Activated naive CD8-positive, alpha-beta T cell treated with anti-CD3 and anti-CD28 coated beads, Interleukin-2, amount 50 U/mL, for 24 hours (primary cell): ENCODE results near the gene ZNF181.

ENCODE experiments used
- ATAC-seq: fragments of 150-1000 bp; cut with Tn5 transposase; one replicate; pipeline ENCODE4 v1.10.0; 2021
- DNase-seq: peaks from one replicate; pipeline ENCODE4 v3.0.0; 2021
- H3K27ac Mint-ChIP-seq: one replicate; pipeline ENCODE4 v1.8.0; 2021; ENCODE audit warnings: mild to moderate bottlenecking, mixed read lengths
- H3K27me3 Mint-ChIP-seq: one replicate; pipeline ENCODE4 v1.8.0; 2021; ENCODE audit warnings: mixed read lengths
- H3K36me3 Mint-ChIP-seq: one replicate; pipeline ENCODE4 v1.8.0; 2021; ENCODE audit warnings: low read depth, mixed read lengths
- H3K4me1 Mint-ChIP-seq: one replicate; pipeline ENCODE4 v1.8.0; 2021; ENCODE audit warnings: mixed read lengths
- H3K4me3 Mint-ChIP-seq: one replicate; pipeline ENCODE4 v1.8.0; 2021; ENCODE audit warnings: mild to moderate bottlenecking, moderate library complexity, mixed read lengths
- H3K9me3 Mint-ChIP-seq: one replicate; pipeline ENCODE4 v1.8.0; 2021; ENCODE audit warnings: mixed read lengths

The ZNF181 gene

DNA sequence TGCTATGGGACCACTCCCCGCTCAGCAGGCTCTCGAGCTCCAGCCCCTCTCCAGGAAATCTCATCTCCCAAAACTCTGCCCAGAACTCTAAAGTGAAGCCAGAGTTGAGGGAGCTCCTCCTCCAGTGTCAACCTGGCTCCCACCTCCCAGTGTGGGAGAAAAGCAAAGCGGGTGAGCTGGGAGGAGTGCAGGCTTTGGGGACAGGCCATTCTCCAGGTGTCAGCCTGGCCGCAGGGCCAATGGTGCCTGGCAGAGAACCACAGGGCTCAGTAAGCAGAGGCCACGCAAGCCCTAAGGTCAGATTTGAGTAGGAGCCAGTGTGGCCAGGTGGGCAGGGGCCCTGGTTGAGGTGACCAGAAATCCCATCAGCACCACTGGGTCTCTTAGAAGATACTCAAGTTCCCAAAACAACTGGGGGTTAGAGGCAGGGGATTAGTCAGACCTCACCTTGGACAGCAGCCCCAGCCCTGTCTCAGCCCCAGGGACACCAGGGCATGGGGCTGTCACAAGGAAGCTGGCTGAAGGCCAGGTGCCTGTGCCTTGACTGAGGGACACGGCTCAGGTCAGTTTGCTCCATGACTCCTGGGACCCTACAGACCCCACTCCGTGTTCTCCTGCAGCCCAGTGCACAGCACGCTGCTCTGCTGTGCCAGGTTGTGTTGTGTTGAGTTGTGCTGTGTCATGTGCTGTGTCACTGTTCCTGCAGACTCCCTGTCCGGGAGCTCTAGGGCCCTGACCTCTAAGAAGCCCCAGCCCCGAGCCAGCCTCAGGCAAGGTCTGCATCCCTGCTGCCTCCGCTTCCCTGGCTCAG lies 2.8 kb upstream of the ZNF181 start:
- Mint-ChIP-seq H3K4me1 (peaks cover 23% of the 10 kb centered on the region), H3K27ac (no peak overlapping the region), H3K27me3 (peaks cover 2% of the 10 kb centered on the region), H3K36me3 (peaks cover 12% of the 10 kb centered on the region), H3K9me3 (peaks cover 9% of the 10 kb centered on the region), H3K4me3 (no peak overlapping the region)
- no peak for ATAC-seq
- DNase-seq: no peak

DNA sequence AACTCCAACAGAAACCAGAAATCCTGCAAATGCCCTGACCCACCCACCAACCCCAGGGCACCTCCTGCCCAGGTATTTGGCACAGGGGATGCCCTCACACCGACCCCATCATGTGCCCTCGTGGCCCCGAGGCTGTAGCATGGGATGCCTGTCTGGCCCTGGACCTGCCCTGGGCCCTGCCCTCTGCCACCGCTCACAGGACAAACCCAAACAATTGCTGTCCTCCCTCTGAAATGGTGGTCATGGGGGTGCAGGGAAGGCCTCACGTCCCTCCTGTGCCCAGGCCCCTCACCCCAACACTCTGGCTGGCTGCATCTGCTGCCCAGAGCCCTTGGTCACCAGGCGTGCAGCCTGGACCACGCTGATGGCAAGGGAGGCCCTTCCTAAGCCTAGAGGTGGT lies 2.1 kb upstream of the ZNF181 start:
- Mint-ChIP-seq H3K9me3 (peaks cover 14% of the 10 kb centered on the region), H3K36me3 (peaks cover 16% of the 10 kb centered on the region), H3K4me1 (peaks cover 23% of the 10 kb centered on the region), H3K27me3 (peaks cover 2% of the 10 kb centered on the region), H3K27ac (no peak overlapping the region), H3K4me3 (no peak overlapping the region)
- no peak for DNase-seq
- no peak for ATAC-seq

DNA sequence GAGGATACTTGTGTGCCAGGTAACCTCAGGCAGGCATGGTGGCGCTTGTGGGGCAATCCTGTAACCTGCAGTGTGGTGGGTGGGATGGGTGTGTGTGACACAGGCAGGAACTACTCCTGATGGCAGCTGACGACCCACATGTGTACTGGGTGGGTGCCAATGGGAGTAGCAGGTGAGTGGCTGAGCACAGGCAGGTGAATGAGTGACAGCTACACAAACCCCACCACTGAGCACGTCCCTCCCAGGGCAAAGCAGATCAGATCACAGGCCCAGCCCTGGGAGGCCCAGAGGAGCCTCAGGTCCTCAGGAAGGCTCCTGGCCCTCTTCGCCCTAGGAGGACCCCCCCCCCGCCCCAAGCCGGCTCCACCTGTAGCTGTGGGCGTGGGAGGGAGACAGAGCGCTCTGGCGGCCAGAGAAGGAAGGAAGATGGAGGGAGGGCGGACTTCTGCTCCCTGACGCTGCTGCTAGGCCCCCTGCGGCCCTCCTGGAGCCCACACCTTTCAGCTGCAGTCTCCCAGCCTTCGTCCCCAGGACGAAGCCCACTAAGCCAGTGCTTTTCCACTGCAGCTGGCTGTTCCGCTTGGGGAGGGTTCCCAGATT lies 1.3 kb upstream of the ZNF181 start:
- ATAC-seq (no peak), DNase-seq (no peak)
- Mint-ChIP-seq H3K4me3 (peak overlapping the region; percentile 94), H3K27ac (no peak overlapping the region), H3K4me1 (peaks cover 23% of the 10 kb centered on the region), H3K36me3 (peaks cover 23% of the 10 kb centered on the region), H3K27me3 (peaks cover 2% of the 10 kb centered on the region), H3K9me3 (peaks cover 14% of the 10 kb centered on the region)

DNA sequence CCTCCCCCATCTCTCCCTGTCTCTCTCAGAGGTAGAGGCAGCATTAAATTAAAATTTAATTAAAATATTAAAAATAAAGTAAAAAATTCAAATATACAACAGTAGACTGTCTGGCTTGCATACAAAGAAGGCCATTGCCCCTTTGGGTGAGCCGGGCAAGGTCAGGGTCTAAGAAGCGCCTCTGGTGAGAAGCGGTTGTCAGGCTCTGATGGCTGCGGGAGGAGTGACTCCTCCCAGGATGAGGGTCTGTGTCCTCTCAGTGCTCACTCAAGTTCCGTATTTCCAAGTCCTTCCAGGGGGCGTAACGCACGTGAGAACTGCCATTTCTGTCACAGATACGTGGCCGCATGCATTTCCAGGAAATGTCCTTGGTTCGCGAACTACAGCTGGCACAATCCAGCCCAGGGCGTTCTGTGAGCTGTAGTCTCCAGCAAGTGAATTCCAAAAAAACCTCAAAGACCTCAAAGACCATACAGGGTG lies 737 bp upstream of the ZNF181 start:
- peak overlapping the region; percentile 97 for H3K27ac Mint-ChIP-seq
- peaks cover 23% of the 10 kb centered on the region for H3K4me1 Mint-ChIP-seq
- peak overlapping the region; percentile 94 for H3K4me3 Mint-ChIP-seq
- H3K36me3 Mint-ChIP-seq: peaks cover 29% of the 10 kb centered on the region
- ATAC-seq: peak; percentile 3
- DNase-seq: no peak
- peaks cover 2% of the 10 kb centered on the region for H3K27me3 Mint-ChIP-seq
- H3K9me3 Mint-ChIP-seq: peaks cover 18% of the 10 kb centered on the region

DNA sequence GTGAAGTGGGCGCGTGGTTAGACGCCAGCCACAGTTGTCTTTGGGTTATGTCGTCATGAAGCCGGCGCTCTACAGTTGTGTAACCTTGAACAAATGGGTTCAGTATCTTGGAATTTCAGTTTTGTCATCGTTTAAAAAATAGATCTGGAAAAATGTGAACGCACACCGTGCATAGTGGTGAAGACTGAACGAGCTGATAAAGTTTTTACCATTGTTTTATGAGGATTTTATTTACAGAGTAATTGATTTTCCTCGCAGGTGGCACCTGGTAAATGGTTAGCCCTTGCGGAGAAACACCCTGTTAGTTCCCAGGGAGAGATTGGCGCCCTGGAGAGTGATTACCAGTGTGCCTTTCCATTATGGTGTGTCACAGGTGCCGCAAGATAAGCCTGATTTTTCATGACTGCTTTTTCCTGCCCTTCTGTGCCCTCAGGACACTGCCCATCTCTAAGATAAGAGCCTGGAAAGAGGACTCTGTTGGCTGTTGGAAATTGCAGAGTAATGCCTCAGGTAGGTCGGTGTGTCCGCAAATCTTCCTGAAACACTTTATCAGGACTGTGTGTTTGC lies 577 bp downstream of the ZNF181 start:
- Mint-ChIP-seq H3K4me3 (peak overlapping the region; percentile 94), H3K27ac (peak overlapping the region; percentile 97), H3K4me1 (peaks cover 23% of the 10 kb centered on the region), H3K9me3 (peaks cover 29% of the 10 kb centered on the region), H3K36me3 (peaks cover 40% of the 10 kb centered on the region), H3K27me3 (no peaks in the 10 kb centered on the region)
- no peak for ATAC-seq
- DNase-seq: no peak

DNA sequence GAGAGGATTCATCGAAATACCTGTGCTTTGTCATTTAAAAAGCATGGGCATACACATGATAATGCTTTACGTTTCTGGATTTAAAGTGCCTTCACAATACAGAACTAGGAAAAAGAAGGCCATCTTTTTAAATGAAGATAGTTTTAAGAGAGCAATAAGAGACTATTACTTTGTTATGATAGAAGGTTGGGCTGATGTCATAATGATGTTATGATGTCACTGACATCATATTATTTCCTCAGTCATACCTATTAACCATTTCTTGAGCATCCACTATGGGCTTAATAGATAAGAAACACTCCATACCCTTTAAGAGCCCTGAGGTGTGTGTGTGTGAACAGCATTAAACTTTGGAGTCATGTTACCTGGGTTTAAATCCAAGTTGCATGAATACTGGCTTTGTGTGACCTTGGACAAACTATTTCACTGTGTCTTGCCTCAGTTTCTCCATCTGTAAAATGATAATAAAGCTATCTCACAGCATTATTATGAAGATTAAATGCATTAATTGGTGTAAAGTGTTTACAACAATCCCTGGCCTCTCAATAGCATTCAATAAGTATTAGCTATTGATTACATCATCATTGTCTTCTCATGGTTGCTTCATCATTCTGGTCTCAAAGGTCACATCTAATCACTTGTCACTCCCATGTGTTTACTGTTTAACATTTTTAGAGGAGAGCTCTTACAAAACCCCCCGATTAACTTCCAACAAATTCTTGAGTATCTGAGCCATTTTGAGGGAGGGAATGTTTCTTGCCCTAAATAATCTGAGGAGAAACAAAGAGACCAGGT lies 11.1 kb downstream of the ZNF181 start:
- Mint-ChIP-seq H3K36me3 (peaks cover 46% of the 10 kb centered on the region), H3K27me3 (no peaks in the 10 kb centered on the region), H3K9me3 (peaks cover 83% of the 10 kb centered on the region), H3K27ac (no peak overlapping the region), H3K4me1 (no peaks in the 10 kb centered on the region), H3K4me3 (no peak overlapping the region)
- ATAC-seq: no peak
- DNase-seq: no peak

DNA sequence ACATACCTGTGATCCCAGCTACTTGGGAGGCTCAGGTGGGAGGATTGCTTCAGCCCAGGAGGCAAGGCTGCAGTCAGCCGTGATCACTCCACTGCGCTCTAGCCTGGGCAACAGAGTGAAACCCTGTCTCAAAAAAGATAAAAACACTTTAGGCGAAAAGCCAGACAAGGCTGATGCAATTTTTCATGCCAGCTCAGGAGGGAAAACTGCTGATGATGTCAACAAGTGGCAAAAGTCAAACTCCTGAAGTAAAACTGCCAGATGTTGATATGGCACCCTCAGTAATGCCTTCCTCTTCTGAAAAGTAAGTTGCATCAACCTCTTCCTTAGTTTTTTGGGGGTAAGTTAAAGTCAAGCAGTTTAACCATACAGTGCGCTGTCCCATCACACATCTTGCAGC lies 23.4 kb downstream of the ZNF181 start:
- no peak overlapping the region for H3K4me3 Mint-ChIP-seq
- DNase-seq: no peak
- H3K27ac Mint-ChIP-seq: no peak overlapping the region
- H3K4me1 Mint-ChIP-seq: no peaks in the 10 kb centered on the region
- no peaks in the 10 kb centered on the region for H3K27me3 Mint-ChIP-seq
- peaks cover 75% of the 10 kb centered on the region for H3K9me3 Mint-ChIP-seq
- H3K36me3 Mint-ChIP-seq: peaks cover 68% of the 10 kb centered on the region
- no peak for ATAC-seq

DNA sequence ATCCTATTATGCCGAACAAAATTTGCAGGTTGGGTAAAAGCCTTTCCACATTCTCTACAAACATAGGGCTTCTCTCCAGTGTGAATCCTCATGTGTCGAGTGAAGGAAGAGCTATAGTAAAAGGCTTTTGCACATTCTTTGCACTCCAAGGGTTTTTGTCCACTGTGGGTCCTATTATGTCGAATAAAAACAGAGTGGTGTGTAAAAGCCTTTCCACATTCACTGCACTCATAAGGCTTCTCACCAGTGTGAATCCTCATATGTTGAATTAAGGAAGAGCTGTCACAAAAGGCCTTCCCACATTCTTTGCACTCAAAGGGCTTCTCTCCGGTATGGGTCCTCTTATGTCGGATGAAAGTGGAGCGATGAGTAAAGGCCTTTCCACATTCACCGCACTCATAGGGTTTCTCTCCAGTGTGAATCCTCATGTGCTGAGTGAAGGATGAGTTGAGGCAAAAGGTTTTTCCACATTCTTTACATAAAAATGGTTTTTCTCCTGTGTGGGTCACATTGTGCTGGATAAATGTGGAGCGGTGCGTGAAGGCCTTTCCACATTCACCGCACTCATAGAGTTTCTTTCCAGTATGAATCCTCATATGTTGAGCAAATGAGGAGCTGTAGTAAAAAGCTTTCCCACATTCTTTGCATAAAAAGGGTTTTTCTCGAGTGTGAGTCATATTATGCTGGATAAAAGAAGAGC lies 25.3 kb downstream of the ZNF181 start:
- Mint-ChIP-seq H3K27me3 (no peaks in the 10 kb centered on the region), H3K4me3 (no peak overlapping the region), H3K36me3 (peaks cover 75% of the 10 kb centered on the region), H3K27ac (no peak overlapping the region), H3K4me1 (no peaks in the 10 kb centered on the region), H3K9me3 (peaks cover 70% of the 10 kb centered on the region)
- DNase-seq (no peak), ATAC-seq (no peak)

DNA sequence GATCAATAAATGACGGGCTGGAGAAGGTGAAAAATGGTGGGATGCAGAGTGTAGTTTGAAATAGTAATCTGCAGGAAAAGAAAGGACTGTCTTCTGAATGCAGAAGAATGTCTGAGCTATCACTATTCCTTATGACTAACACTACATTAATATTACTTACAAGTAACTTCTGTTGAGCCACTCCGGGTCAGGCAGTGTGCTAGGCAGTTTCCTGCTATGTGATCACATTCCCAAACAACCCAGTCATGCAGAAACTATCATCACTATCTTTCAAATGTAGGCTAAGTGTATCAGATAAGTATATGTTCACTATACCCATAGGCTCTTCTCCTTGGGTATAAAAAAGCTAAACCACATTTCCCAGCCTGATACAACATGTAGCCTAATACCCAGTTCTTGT lies 32.3 kb downstream of the ZNF181 start:
- H3K9me3 Mint-ChIP-seq: peaks cover 36% of the 10 kb centered on the region
- peaks cover 2% of the 10 kb centered on the region for H3K4me1 Mint-ChIP-seq
- H3K4me3 Mint-ChIP-seq: no peak overlapping the region
- no peak for ATAC-seq
- DNase-seq: no peak
- H3K27ac Mint-ChIP-seq: no peak overlapping the region
- H3K36me3 Mint-ChIP-seq: peaks cover 74% of the 10 kb centered on the region
- H3K27me3 Mint-ChIP-seq: no peaks in the 10 kb centered on the region

DNA sequence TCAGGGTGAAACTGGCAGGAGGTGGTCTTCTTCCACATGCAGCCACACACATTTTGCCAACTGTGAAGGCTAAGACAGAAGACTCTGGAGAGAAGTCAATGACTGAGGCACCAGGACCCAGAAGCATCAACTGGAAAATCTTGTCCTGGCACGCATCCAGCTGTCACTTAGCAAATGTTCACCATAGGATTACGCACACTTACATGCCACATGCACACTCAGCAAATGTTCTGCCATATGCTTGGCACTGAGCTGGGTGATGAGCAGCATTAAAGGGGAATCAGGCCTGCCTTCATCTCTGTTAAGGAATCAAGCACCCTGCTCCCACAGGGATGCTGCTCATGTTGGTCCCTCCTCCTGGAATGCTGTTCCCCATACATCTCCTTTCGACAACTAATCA lies 33.9 kb downstream of the ZNF181 start:
- Mint-ChIP-seq H3K4me1 (peaks cover 12% of the 10 kb centered on the region), H3K27me3 (no peaks in the 10 kb centered on the region), H3K9me3 (peaks cover 24% of the 10 kb centered on the region), H3K36me3 (peaks cover 61% of the 10 kb centered on the region), H3K4me3 (no peak overlapping the region), H3K27ac (no peak overlapping the region)
- no peak for ATAC-seq
- DNase-seq: no peak

DNA sequence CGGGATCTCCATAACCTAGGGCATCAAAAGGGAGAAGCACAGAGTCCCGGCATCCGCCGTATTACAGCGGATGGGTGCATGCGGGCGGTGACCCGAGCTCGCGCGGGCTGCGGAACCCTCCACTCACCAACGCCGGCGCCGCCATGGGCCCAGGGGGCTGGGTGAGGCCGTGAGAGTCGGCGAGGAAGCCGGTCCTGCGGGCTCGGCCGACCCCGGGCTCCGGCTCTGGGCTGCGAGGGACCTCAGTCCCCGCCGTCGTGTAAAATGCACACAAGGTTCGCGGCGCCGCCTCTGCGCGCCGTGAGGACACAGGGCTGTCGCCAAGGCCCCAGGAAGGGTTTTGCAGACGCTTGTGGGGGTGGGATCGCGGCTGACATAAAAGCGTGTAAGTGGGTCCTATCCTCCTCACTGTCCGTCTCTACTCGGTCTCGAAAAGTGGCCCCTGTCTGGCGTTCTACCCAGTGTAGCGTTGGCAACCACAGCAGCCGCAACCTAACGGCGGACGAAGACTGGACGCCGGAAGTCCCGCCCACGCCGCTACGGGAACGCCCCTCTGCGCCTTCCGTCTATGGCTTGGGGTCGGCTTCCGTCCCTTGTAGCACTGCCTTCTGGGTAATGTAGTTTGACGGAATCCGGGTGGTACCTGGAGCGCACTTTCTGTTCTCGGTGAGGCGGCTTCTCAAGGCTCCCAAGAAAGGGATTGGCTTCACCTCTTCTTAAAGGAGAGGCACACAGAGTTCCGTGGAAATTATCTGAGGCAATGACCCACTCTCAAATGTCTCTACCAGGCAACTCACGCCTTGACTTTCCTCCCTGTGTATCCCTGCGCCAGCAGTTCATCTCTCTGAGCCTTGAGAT lies 38.9 kb downstream of the ZNF181 start, which contains the start of gene ZNF599:
ZNF599 (minus strand) TSS at position 519 of the 858 bp plus-strand sequence; CDS start at position 145, 374 bp downstream.
- peak within 1 kb of the TSS; percentile 81 for H3K27ac Mint-ChIP-seq
- peaks cover 19% of the 10 kb centered on the region for H3K9me3 Mint-ChIP-seq
- H3K27me3 Mint-ChIP-seq: peaks cover 4% of the 10 kb centered on the region
- peaks cover 16% of the 10 kb centered on the region for H3K36me3 Mint-ChIP-seq
- ATAC-seq: peak; percentile 98
- H3K4me3 Mint-ChIP-seq: peak within 1 kb of the TSS; percentile 88
- H3K4me1 Mint-ChIP-seq: peaks cover 20% of the 10 kb centered on the region
- peak; percentile 93 for DNase-seq

DNA sequence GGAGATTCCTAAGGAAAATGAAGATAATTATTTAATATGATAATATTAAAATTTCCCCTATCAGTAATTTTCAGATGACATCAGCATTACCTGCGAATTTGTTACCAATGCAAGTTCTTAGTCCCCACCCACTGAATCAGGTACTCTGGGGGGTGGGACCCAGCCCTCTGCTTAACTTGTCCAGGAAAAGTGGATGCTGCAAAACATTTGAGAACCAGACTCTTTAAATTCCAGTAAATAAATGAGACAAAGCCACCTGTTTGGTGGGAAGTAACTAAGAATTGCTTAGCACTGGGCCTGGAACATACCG lies 39.5 kb downstream of the ZNF181 start:
- peaks cover 4% of the 10 kb centered on the region for H3K27me3 Mint-ChIP-seq
- H3K4me1 Mint-ChIP-seq: peaks cover 20% of the 10 kb centered on the region
- no peak for DNase-seq
- ATAC-seq: no peak
- peak overlapping the region; percentile 88 for H3K4me3 Mint-ChIP-seq
- peaks cover 19% of the 10 kb centered on the region for H3K9me3 Mint-ChIP-seq
- no peak overlapping the region for H3K27ac Mint-ChIP-seq
- H3K36me3 Mint-ChIP-seq: peaks cover 12% of the 10 kb centered on the region

DNA sequence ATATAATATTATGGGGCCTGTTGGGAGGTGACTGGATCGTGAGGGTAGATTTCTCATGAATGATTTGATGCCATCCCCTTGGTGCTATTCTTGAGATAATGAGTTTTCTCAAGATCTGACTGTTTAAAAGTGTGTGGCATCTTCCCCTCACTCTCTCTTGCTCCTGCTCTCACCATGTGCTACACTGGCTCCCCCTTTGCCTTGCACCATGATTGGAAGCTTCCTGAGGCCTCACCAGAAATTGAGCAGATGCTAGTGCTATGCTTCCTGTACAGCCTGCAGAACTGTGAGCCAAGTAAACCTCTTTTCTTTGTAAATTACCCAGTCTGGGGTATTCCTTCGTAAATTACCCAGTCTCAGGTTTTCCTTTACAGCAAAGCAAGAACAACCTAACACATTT lies 40.8 kb downstream of the ZNF181 start:
- peaks cover 19% of the 10 kb centered on the region for H3K9me3 Mint-ChIP-seq
- peaks cover 8% of the 10 kb centered on the region for H3K36me3 Mint-ChIP-seq
- peaks cover 4% of the 10 kb centered on the region for H3K27me3 Mint-ChIP-seq
- H3K4me3 Mint-ChIP-seq: no peak overlapping the region
- DNase-seq (no peak), ATAC-seq (no peak)
- H3K4me1 Mint-ChIP-seq: peaks cover 20% of the 10 kb centered on the region
- H3K27ac Mint-ChIP-seq: no peak overlapping the region
